Measurements from ENCODE around the gene RUNX1. TPM values are rescaled to one million over a fixed set of nuclear protein-coding genes. Genes with fewer than 3 reads are reported as not detected.
A peak's percentile ranks its signal among the peaks of the same experiment; 100 is the strongest.

Gene RUNX1
- total RNA-seq, 1 experiment from 2014 or later: 2.2 TPM

DNA sequence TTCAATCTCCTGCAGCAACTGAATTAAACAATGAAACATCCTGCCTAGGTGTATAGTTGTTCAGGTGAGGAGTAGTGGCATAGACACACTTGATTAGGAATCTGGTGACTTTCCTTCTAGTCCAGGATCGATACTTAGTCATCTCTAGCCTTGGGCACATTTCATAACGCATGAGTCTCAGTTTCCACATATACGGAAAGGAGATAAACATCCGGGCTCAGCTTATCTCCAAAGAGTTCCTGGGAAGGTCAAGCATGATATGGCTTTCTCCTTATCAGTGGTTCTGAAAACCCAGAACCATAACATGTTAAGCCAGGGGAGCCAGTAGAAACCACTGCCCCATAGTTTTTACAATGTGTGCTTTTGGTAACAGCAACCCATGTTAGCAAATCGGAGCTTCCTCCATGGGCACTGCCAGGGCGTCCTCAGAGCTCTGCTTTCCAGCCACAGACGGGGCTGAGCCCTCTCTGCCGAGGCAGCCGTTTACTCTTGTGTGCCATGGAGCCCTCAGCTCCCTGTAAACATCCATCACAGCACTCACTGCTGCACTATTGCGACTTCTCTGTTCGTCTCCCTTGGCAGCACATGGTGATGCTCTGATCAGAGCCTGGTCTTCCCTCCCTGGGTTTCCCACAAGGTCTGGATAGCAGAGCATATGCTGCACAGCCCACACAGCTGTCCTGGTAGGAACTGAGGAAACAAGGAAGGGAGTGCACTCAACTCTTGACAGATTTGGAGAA lies 34.6 kb downstream of the RUNX1 start:
- no peak overlapping the region for H3K4me3 ChIP-seq
- H3K27me3 ChIP-seq: no peaks in the 10 kb centered on the region
- H3K9me3 ChIP-seq: no peaks in the 10 kb centered on the region
- DNase-seq: no peak
- no peaks in the 10 kb centered on the region; the same call in 1 of the 2 replicates for H3K36me3 ChIP-seq

DNA sequence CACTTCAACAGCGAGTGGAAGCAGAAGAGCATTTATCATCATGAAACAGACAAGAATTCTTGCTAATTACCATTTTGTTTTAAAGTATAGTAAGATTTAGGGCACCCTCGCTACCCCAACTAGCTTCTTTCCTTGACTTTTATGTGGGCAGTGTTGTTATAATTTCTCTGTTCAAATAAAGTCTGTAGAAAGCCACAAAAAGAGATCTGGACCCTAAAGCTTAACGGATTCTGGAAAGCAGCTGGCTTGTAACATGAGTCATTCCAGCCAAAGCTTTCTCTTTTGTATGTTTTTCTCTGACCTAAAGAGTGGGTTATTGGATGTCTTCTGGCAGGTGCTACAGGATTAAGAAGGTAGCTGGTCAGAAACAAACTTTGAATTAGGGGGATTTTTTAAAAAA lies 37.4 kb downstream of the RUNX1 start:
- no peaks in the 10 kb centered on the region for H3K27me3 ChIP-seq
- DNase-seq: no peak
- no peaks in the 10 kb centered on the region; the same call in 1 of the 2 replicates for H3K36me3 ChIP-seq
- no peak overlapping the region for H3K4me3 ChIP-seq
- no peaks in the 10 kb centered on the region for H3K9me3 ChIP-seq

DNA sequence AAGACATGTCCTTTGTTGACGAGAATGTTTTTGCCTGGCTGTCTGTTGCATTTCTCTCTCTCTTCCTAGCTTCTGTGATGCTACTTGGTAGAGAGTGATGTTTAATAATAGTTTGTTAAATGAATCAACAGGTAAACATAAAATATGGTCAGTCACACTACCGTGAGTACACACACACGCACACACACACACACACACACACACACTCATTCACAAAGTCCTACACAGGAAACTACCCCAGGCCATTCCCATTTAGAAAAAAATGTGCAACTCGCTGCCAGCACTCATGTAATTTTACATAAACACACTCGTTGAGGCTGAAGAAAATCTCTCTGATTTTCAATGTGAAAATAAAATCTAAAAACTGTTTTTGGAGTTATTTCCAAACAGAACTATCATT lies 38.7 kb downstream of the RUNX1 start:
- no peak for DNase-seq
- H3K4me3 ChIP-seq: no peak overlapping the region
- H3K27me3 ChIP-seq: no peaks in the 10 kb centered on the region

DNA sequence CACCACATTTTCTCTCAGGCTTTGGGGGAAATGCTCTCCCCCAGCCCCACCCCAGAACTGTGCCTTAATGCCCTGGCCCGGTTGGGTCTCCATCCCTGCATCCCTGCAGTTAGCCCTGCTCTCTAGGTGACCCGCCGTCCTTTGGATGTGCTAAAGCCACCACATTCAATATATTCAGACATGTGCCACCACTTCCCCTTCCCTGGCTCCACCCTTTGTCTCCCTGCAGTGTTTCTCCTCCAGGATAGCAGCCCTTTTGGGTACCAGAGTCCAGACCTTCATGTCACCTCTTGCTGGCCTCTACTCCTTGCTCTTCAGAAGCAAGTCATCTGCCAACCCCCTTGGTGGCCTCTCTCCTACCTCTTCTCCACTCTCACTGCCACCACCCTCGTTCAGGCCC lies 41.8 kb downstream of the RUNX1 start:
- no peaks in the 10 kb centered on the region for H3K36me3 ChIP-seq
- H3K4me3 ChIP-seq: no peak overlapping the region
- H3K9me3 ChIP-seq: no peaks in the 10 kb centered on the region
- no peak for DNase-seq
- no peaks in the 10 kb centered on the region for H3K27me3 ChIP-seq

More for the DNA sequence above, 38.7 kb downstream of the RUNX1 start:
- Histone ChIP-seq H3K36me3 (no peaks in the 10 kb centered on the region; the same call in 1 of the 2 replicates), H3K9me3 (no peaks in the 10 kb centered on the region)

DNA sequence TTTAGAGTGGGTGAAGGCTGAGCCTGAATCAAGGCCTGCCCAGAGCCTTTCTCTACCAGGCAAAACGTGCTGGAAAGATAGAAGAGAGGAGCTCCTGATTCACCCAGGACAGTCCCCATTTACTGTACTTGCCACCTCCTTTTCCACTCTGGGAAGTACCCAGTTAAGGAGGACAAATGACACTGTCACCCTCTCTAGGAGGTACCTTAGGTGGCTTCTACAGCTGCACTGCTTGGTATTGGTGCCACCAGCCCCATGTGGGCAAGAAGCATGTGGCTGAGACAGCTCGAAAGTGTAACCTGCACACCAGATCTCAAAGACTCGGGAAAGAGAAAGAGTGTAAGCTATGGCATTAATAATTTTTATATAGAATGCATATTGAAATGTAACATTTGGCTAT lies 42.3 kb downstream of the RUNX1 start:
- H3K4me3 ChIP-seq: no peak overlapping the region
- no peaks in the 10 kb centered on the region for H3K36me3 ChIP-seq
- DNase-seq: no peak
- no peaks in the 10 kb centered on the region for H3K9me3 ChIP-seq
- H3K27me3 ChIP-seq: no peaks in the 10 kb centered on the region

GRCh38 chr21:35006248-35006647 lies 42.9 kb downstream of the RUNX1 start:
- Histone ChIP-seq H3K4me3 (no peak overlapping the region), H3K9me3 (no peaks in the 10 kb centered on the region), H3K36me3 (no peaks in the 10 kb centered on the region), H3K27me3 (no peaks in the 10 kb centered on the region)
- DNase-seq: no peak

DNA sequence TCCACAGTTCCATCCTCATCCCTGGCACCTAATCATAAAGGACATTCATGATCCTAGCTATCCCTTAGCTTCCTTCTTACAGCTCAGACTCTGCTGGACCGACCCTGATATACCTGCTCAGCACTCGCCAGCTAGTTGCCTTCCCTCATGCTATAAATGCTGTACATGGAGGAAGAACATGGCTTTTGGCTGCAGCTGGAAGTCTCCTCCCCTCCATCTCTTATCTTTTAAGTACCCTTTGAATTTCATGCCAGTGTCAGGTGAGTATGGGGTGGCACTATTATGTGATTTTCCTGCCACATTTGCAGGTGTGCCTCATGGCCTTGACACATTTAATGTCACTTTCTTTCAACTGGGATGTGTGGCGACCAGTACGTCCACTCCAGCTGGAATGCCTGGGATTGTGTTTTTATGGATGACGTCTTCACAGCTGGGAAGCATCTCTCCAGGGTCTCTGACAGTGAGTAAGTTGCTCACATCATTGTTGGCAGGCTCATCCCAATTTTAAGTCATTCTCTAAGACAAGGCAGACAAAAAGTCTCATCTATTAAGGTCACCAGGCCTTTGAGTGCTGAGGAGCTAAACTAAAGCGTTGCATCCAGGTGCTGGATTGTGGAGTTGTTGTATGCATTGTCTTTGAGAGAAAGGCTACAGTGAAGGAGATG lies 43.4 kb downstream of the RUNX1 start:
- H3K36me3 ChIP-seq: no peaks in the 10 kb centered on the region
- H3K4me3 ChIP-seq: no peak overlapping the region
- H3K9me3 ChIP-seq: no peaks in the 10 kb centered on the region
- no peak for DNase-seq
- no peaks in the 10 kb centered on the region for H3K27me3 ChIP-seq

DNA sequence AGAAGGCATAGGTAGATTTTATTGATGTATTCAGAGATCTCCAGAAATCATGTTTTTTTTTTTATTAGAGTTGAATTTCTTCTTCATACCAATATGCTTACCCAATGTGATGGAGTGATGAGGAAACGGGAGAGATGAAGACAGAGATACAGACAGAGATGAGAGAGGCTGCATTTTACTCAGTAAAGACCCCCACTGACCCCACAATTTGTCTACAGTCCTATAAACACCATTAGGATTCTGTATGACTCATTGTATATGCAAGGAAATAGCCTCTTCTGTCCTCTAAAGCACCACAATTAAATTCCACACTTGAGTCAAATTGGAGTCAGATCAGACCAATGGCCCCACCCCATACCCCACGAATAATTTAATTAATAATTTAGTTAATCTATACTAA lies 44.0 kb downstream of the RUNX1 start:
- H3K4me3 ChIP-seq: no peak overlapping the region
- no peaks in the 10 kb centered on the region for H3K27me3 ChIP-seq
- H3K9me3 ChIP-seq: no peaks in the 10 kb centered on the region
- no peak for DNase-seq
- H3K36me3 ChIP-seq: no peaks in the 10 kb centered on the region

GRCh38 chr21:35004314-35004713 lies 44.8 kb downstream of the RUNX1 start:
- no peaks in the 10 kb centered on the region for H3K9me3 ChIP-seq
- no peaks in the 10 kb centered on the region for H3K36me3 ChIP-seq
- no peak overlapping the region for H3K4me3 ChIP-seq
- no peaks in the 10 kb centered on the region for H3K27me3 ChIP-seq
- no peak for DNase-seq

DNA sequence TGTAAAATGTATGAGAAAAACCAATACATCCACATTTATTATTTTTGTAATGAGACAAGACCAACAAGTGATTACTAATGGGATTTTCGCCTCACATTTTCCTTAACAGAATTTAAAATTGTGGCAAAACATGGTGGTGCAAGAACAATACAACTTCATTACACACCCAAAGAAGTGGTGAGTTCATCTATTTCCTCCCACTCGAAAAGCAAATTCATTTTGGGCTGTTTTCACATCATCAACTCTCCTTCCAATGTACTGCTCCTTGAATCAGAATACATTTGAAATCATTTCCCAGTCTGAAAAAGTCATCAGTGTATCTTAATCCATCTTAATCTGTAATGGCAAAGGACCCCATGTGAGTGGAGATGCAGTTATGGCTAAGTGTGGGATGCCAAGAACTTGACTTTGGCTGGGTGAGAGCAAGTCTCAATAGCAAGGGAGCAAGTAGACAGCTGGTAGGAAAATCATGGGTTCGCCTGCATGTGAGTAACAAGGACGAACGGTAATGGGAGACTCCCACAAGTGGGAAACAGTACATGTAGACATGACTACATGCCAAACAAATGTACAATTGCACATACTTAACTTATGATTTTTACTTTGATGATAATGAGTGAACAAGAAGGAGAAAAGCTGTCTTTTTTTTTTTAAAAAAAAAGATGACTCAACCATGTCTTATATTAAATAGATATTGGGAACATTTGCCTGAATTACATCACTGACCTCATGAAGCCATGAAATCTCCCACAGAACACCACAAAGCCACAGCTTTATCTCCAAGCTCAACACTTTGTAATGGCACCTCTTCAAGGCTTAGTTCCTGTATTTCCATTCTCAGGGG lies 46.0 kb downstream of the RUNX1 start:
- Histone ChIP-seq H3K36me3 (no peaks in the 10 kb centered on the region), H3K9me3 (no peaks in the 10 kb centered on the region), H3K4me3 (no peak overlapping the region), H3K27me3 (no peaks in the 10 kb centered on the region)
- peak; percentile 25 for DNase-seq

DNA sequence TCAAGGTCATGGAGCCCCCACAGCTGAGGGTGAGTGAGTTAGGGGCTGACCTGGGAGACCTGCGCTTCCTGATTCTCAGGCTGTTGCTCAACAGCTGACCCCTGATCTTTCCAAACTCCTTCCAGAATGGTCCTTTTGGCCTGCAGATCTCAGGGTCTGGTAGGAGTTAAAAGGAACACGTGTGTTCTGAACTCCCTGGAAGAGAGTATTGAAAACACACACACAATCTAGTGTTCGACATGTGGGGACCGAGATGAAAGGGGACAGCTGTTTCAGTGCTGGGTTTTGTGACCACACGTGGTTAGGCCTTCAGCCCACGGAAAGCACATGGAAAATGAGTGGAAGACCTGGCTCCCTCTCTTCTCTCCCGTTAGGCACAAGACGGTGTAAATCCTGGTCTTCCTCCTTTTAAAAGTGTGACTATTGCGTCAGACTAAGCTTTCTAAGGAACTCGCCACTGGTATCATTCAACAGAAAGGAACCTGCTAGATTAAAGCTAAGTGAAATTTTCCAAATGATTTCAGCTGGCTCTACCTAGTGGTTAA lies 49.6 kb downstream of the RUNX1 start:
- no peaks in the 10 kb centered on the region for H3K27me3 ChIP-seq
- H3K9me3 ChIP-seq: no peaks in the 10 kb centered on the region
- no peaks in the 10 kb centered on the region for H3K36me3 ChIP-seq
- no peak overlapping the region for H3K4me3 ChIP-seq
- no peak for DNase-seq

DNA sequence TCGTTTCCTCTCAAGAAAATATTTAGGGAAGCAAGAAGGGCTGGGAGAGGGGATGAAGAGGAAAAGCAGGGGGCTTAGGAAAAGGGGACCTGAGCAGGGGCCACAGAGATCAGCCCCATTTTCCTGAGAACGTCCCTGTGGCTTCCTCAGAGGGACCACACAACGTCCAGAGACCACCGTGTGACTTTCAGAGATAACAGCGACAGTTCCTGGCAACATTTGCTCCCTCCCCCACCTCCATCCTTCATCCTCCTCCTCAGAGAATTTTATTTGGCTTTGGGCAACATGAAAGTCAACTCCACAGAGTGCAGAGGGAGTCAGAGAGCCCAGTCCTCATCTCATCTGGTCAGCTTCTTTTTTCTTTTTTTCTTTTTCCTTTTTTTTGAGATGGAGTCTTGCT lies 50.9 kb downstream of the RUNX1 start:
- Histone ChIP-seq H3K4me3 (no peak overlapping the region), H3K36me3 (no peaks in the 10 kb centered on the region), H3K9me3 (no peaks in the 10 kb centered on the region), H3K27me3 (no peaks in the 10 kb centered on the region)
- no peak for DNase-seq

DNA sequence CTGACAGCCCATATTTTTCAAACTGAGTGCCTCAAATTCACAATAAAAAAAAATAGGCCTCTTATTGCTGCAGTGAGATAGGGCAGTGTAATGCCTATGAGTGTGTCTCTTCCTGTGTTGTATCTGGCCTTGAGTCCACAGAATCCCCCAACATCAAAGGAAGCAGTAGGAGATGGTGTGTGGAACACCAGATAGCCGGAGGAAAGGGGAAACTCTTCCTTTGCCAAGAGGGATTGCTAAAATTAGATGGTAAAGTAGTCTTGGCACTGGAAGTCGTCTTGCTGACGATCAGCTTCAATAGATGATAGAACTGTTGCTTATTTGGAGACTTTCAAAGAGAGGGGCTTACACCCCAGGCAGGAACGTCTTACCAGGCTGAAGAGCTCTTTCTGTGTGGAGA lies 51.8 kb downstream of the RUNX1 start:
- H3K27me3 ChIP-seq: no peaks in the 10 kb centered on the region
- no peak overlapping the region for H3K4me3 ChIP-seq
- H3K36me3 ChIP-seq: no peaks in the 10 kb centered on the region
- no peaks in the 10 kb centered on the region for H3K9me3 ChIP-seq
- DNase-seq: no peak

DNA sequence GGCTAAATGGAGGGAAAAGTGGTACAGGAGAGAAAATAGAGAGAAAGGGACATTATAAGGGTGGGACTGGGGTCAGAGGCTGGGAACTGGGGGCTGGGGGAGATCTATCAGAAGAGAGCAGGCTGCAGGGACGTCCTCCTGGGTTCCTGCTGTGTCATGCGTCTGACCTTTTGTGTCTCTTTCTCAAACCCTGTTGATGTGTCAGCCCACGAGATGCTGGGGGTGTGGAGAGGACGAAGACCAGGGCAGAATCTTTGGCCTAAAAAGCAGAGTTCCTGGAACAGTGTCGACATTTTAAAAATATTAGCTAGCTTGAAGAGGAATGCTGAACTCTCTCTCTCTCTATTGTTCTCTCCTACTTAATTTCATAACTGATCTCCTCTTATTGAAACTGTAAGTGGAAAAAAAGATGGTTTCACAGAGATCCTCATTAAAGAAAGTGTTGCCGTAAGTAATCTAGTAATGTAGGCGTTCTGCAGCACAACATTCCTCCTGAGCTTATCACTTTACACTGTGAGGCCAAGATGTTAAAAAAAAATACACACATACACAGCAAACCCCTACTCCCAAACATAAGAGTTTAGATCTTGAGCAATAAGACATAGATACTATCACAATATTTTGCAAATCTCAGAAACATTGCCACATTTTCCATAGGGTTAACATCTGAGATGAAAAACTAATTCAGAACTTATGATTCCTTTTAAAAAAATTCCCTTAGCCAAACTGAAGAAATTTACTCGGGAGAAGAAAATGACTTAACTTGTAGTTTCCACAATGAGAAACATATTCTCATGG lies 52.6 kb downstream of the RUNX1 start:
- Histone ChIP-seq H3K27me3 (no peaks in the 10 kb centered on the region), H3K36me3 (no peaks in the 10 kb centered on the region), H3K9me3 (no peaks in the 10 kb centered on the region), H3K4me3 (no peak overlapping the region)
- no peak for DNase-seq

DNA sequence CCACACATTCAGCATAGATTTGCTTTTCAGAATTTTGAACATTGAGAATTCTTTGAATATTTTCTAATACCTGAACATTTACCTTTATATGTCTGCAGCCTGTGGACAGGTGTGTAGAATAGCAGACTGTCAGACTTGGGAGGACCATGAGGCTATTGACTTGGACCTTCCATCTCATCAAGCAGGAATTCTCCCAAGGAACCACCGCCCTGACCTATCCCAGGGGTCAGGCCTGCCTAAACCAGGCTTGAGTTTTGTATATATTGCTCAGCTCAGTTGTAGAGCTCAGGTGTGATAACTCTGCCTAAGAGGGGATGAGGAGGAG lies 53.2 kb downstream of the RUNX1 start:
- DNase-seq: no peak
- Histone ChIP-seq H3K27me3 (no peaks in the 10 kb centered on the region), H3K9me3 (no peaks in the 10 kb centered on the region), H3K4me3 (no peak overlapping the region), H3K36me3 (no peaks in the 10 kb centered on the region)

DNA sequence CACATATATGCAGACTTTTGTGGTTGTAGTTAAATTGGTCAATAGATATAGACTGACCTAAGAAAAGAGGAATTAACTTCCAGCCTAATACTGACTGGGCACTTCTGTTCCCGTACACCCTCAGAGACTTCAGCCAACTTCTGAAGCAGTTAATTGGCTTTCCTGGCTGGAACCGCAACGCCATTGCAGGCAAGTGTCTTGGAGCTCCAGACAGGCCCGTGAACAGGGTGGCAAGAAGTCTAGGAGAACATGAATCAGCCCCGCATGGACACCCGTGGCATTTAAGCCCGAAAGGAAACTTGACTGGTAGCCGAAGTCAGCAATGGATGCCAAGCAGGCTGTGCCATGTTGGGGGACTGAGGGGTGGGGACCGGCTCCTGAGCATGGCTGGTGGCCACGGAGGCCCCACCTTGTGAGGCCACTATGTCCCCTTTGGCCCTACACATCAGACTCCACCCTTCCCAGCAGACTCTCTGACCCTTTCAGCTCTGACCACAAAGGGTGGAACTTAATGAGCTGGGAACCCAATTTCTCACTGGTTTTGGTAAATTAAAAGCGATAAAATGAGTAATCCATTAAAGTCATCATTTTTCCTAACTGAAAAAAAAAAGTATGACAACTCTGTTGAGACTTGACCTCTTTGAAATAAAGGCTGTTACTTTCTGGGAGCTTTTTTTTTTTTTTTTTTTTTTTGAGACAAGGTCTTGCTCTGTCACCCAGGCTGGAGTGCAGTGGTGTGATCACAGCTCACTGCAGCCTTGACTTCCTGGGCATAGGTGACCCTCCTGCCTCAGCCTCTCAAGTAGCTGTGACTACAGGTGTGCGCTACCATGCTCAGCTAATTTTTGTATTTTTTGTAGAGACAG lies 54.1 kb downstream of the RUNX1 start:
- peak; percentile 37 for DNase-seq
- Histone ChIP-seq H3K4me3 (no peak overlapping the region), H3K27me3 (no peaks in the 10 kb centered on the region), H3K9me3 (no peaks in the 10 kb centered on the region), H3K36me3 (no peaks in the 10 kb centered on the region)
